Measurements from ENCODE around the gene SEMA4C. TPM values are rescaled to one million over a fixed set of nuclear protein-coding genes. Genes with fewer than 3 reads are reported as not detected.
"Not testable (repeated sequence)": the region's sequence is repeated elsewhere in the genome, so short reads cannot be mapped to it uniquely, and the experiment has no call there.

Gene SEMA4C
- total and polyA plus RNA-seq, 8 donors, result 6.7 to 21.8 (median 10.0) TPM

- Histone ChIP-seq H3K4me3 (no peak overlapping the region), H3K36me3 (peaks cover 6 to 37% (median 19%) of the 10 kb centered on the region in 3 donors), H3K9me3 (no peaks in the 10 kb centered on the region), H3K27me3 (no peaks in the 10 kb centered on the region), H3K4me1 (no peaks in the 10 kb centered on the region), H3K27ac (no peak overlapping the region)
- WGBS, 2 donors, result 85 to 93% methylated on average over 15 to 16 of the region's 16 CpGs
- FAIRE-seq (no peak), ATAC-seq (no peak), DNase-seq (no peak)
- intact Hi-C loops (cut with DNase I), result no loop called here
- TF ChIP-seq, protein P1, sequence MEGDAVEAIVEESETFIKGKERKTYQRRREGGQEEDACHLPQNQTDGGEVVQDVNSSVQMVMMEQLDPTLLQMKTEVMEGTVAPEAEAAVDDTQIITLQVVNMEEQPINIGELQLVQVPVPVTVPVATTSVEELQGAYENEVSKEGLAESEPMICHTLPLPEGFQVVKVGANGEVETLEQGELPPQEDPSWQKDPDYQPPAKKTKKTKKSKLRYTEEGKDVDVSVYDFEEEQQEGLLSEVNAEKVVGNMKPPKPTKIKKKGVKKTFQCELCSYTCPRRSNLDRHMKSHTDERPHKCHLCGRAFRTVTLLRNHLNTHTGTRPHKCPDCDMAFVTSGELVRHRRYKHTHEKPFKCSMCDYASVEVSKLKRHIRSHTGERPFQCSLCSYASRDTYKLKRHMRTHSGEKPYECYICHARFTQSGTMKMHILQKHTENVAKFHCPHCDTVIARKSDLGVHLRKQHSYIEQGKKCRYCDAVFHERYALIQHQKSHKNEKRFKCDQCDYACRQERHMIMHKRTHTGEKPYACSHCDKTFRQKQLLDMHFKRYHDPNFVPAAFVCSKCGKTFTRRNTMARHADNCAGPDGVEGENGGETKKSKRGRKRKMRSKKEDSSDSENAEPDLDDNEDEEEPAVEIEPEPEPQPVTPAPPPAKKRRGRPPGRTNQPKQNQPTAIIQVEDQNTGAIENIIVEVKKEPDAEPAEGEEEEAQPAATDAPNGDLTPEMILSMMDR (IDR thresholded peaks at IDR 0.05), result no peak
Measured at GRCh38 chr2:96865654-96866053, 4.2 kb downstream of the SEMA4C start.

GRCh38 chr2:96864343-96865091 lies 5.4 kb downstream of the SEMA4C start:
- TF ChIP-seq, protein P1 (IDR thresholded peaks at IDR 0.05), result no peak
- Histone ChIP-seq H3K27me3 (no peaks in the 10 kb centered on the region), H3K36me3 (peaks cover 6 to 37% (median 19%) of the 10 kb centered on the region in 3 donors), H3K4me3 (no peak overlapping the region), H3K27ac (no peak overlapping the region), H3K9me3 (no peaks in the 10 kb centered on the region), H3K4me1 (no peaks in the 10 kb centered on the region)
- intact Hi-C loops (cut with DNase I), result loop anchor here in 2 of 3 donors (5.0 kb wide), 1 partner anchor 83 kb away; no protein-coding TSS in a partner anchor
- DNase-seq, result no peak
- no peak for ATAC-seq
- 84 to 87% methylated on average over 25 of the region's 25 CpGs for WGBS, 2 donors
- no peak for FAIRE-seq

GRCh38 chr2:96863575-96864342 lies 6.1 kb downstream of the SEMA4C start:
- FAIRE-seq (no peak), DNase-seq (no peak), ATAC-seq (no peak)
- Histone ChIP-seq H3K9me3 (no peaks in the 10 kb centered on the region), H3K27ac (no peak overlapping the region), H3K36me3 (peaks cover 6 to 37% (median 19%) of the 10 kb centered on the region in 3 donors), H3K27me3 (no peaks in the 10 kb centered on the region), H3K4me3 (no peak overlapping the region), H3K4me1 (no peaks in the 10 kb centered on the region)
- WGBS, 2 donors, result 91 to 97% methylated on average over 17 to 19 of the region's 19 CpGs
- intact Hi-C loops (cut with DNase I), result loop anchor here in 2 of 3 donors (5.0 kb wide), 1 partner anchor 84 kb away; no protein-coding TSS in a partner anchor
- TF ChIP-seq, protein P1 (IDR thresholded peaks at IDR 0.05), result no peak

- H3K27ac ChIP-seq, FAIRE-seq, H3K4me3 ChIP-seq, ATAC-seq, H3K9me3 ChIP-seq, H3K27me3 ChIP-seq, H3K4me1 ChIP-seq, DNase-seq: not testable (repeated sequence)
- 94 to 96% methylated on average over 4 of the region's 4 CpGs for WGBS, 2 donors
- peaks cover 6 to 37% (median 19%) of the 10 kb centered on the region in 3 donors for H3K36me3 ChIP-seq
- intact Hi-C loops (cut with DNase I), result loop anchor here in 2 of 3 donors (5.0 kb wide), 1 partner anchor 84 kb away; no protein-coding TSS in a partner anchor
Measured at GRCh38 chr2:96863056-96863455, 6.8 kb downstream of the SEMA4C start.

DNA sequence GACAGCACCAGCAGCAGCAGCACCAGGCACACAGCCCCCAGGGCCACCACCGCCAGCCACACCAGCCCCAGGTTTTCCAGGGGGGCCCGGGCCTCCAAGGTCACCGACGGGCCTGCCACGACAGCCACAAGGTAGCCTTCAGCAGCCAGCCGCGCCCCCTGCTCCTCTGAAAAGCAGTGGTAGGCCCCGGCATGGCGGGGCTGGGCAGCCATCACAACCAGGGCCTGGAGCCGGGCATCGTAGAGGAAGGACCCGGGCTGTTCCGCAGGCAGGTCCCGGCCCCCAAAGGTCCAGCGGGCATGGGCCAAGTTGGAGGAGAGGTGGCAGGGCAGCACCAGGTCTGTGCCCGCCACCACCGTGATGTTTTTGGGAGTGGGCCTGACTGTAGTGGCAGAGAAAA lies 8.8 kb downstream of the SEMA4C start:
- TF ChIP-seq, protein P1 (IDR thresholded peaks at IDR 0.05), result no peak
- FAIRE-seq, result no peak
- intact Hi-C loops (cut with DNase I), result loop anchor here in 2 of 3 donors (5.0 kb wide), 1 partner anchor 86 kb away; no protein-coding TSS in a partner anchor
- Histone ChIP-seq H3K4me3 (no peak overlapping the region), H3K4me1 (peaks cover 0 to 5% (median 0%) of the 10 kb centered on the region in 3 donors), H3K27ac (no peak overlapping the region), H3K36me3 (peaks cover 6 to 37% (median 19%) of the 10 kb centered on the region in 3 donors), H3K27me3 (no peaks in the 10 kb centered on the region), H3K9me3 (no peaks in the 10 kb centered on the region)
- WGBS, 2 donors, result 89 to 92% methylated on average over 15 to 17 of the region's 17 CpGs
- no peak for ATAC-seq
- peak in 1 of 6 donors; percentile 84 for DNase-seq
